Measurements from ENCODE around the gene UNC5CL. TPM values are rescaled to one million over a fixed set of nuclear protein-coding genes. Genes with fewer than 3 reads are reported as not detected.

UNC5CL gene
- total RNA-seq, 1 experiment from 2014 or later: 10.6 TPM

DNA sequence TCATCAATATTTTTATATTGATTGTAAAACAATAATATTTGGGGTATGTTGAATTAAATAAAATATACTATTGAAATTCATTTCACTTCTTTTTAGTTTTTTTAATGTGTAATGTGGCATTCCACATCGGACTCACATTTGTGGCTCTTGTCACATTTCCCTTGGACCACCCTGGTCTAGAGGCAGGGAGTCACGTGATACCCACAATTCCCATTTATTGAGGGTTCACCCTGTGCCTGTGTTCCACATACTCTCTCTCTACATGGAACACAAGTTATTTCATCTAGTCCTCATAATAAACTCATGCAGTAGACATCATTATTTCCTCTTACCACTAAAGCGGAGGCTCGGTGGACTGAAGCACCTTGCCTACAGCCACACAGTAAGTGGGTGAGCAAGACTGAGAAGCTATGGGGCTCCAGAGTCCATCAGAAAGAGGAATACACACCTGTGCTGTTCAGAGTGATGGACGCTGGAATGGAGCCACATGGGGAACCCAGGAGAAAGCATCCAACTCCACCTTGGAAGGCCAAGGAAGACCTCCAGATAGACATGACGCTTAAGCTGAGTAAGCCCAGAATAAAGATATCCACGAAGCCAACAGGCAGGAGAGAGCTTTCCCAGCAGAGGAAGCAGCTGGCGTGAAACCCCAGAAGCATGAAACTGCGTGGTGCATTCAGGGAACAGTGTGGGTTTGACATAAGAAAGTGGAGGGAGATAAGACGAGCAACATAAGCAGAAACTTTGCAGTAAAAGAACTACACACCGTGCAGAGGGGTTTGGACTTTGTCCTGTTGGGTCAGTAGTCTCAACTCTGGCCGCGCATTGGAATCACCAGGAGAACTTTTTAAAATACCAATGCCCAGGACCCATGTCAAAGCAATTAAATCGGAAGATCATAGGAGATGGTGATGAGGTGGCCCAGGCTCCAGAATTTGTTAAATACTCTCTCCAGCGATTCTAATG lies 49.5 kb downstream of the UNC5CL start:
- TF ChIP-seq, protein P1, sequence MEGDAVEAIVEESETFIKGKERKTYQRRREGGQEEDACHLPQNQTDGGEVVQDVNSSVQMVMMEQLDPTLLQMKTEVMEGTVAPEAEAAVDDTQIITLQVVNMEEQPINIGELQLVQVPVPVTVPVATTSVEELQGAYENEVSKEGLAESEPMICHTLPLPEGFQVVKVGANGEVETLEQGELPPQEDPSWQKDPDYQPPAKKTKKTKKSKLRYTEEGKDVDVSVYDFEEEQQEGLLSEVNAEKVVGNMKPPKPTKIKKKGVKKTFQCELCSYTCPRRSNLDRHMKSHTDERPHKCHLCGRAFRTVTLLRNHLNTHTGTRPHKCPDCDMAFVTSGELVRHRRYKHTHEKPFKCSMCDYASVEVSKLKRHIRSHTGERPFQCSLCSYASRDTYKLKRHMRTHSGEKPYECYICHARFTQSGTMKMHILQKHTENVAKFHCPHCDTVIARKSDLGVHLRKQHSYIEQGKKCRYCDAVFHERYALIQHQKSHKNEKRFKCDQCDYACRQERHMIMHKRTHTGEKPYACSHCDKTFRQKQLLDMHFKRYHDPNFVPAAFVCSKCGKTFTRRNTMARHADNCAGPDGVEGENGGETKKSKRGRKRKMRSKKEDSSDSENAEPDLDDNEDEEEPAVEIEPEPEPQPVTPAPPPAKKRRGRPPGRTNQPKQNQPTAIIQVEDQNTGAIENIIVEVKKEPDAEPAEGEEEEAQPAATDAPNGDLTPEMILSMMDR (IDR thresholded peaks at IDR 0.05; ENCODE audit: unreplicated experiment): no peak
- Mint-ChIP-seq H3K4me3 (ENCODE audit: low read depth, unreplicated experiment) (no peak overlapping the region), H3K27ac (ENCODE audit: unreplicated experiment) (no peak overlapping the region), H3K9me3 (ENCODE audit: low read depth, unreplicated experiment) (no peaks in the 10 kb centered on the region), H3K27me3 (ENCODE audit: unreplicated experiment) (peaks cover 38% of the 10 kb centered on the region), H3K4me1 (ENCODE audit: low read depth, unreplicated experiment) (peaks cover 9% of the 10 kb centered on the region), H3K36me3 (ENCODE audit: insufficient read depth, unreplicated experiment) (no peaks in the 10 kb centered on the region)
- no TSS peak for BruUV-seq (replicated peaks)
- intact Hi-C loops (cut with micrococcal nuclease; ENCODE audit: unreplicated experiment): no loop called here
- CTCF ChIA-PET: no interaction called here
- DNase-seq: no peak

DNA sequence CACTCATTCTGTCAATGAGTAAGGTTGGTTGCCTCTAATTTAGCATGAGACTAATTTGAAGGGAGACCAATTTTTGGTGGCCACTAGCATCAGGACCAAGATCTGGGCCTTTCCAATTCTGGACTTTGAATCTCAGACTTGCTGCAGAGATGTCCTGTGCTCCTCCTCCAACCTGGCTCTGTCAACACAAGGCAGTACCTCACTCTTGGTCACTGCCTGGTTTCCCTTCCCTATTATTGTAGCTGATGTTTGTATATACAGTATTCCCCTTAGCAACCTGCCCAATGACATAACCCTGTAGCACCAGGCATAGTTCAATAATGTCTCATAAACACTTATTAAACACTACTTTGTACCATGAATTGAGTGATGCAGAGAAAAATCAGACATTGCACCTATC lies 50.4 kb downstream of the UNC5CL start:
- BruUV-seq (replicated peaks): no TSS peak
- peaks cover 46% of the 10 kb centered on the region for H3K27me3 Mint-ChIP-seq (ENCODE audit: unreplicated experiment)
- CTCF ChIA-PET: no interaction called here
- H3K9me3 Mint-ChIP-seq (ENCODE audit: low read depth, unreplicated experiment): no peaks in the 10 kb centered on the region
- no peaks in the 10 kb centered on the region for H3K36me3 Mint-ChIP-seq (ENCODE audit: insufficient read depth, unreplicated experiment)
- intact Hi-C loops (cut with micrococcal nuclease; ENCODE audit: unreplicated experiment): no loop called here
- TF ChIP-seq, protein P1 (IDR thresholded peaks at IDR 0.05; ENCODE audit: unreplicated experiment): no peak
- H3K4me3 Mint-ChIP-seq (ENCODE audit: low read depth, unreplicated experiment): no peak overlapping the region
- H3K4me1 Mint-ChIP-seq (ENCODE audit: low read depth, unreplicated experiment): peaks cover 9% of the 10 kb centered on the region
- DNase-seq: no peak
- no peak overlapping the region for H3K27ac Mint-ChIP-seq (ENCODE audit: unreplicated experiment)

DNA sequence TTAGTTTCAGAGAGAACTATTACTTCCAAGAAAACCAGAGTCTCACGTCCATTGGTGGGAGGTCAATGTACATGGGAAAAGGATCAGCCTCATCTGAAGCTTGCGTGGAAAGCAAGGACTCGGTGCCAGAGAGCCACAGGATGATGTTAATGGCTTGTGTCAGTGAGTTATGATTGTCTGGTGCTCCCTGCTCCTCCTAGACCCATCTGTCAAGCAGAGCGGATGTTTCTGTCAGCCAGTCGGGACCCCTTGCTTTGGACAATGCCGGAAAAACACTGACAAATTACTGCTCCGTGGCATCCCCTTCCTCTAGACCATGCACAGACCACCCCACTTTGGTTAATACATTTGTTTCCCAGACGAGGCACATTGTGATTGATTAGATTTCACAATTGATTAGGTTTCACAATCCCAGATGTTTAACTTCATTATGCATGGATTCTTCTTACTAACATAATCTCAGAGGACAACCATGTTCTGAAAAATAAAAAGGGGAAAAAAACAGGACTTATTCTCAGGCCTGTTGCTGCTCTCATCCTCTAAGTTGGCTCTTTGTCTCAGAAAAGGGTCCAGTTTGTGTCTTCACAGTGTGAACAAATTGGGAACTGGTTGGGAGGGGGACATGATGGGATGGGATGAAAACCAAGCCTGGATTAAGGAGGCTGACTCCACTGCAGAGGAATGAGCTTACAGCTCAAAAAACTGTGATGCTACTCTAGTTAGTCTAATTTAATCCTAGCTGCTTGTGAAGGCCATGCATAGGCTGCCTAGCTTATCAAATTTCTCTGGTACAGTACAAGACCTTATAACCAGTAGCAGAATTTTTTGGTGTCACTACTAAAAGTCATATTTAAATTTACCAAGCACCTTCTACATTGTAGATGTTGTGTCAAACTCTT lies 51.9 kb downstream of the UNC5CL start:
- TF ChIP-seq, protein P1 (IDR thresholded peaks at IDR 0.05; ENCODE audit: unreplicated experiment): no peak
- Mint-ChIP-seq H3K9me3 (ENCODE audit: low read depth, unreplicated experiment) (no peaks in the 10 kb centered on the region), H3K36me3 (ENCODE audit: insufficient read depth, unreplicated experiment) (no peaks in the 10 kb centered on the region), H3K4me3 (ENCODE audit: low read depth, unreplicated experiment) (no peak overlapping the region), H3K27ac (ENCODE audit: unreplicated experiment) (no peak overlapping the region), H3K27me3 (ENCODE audit: unreplicated experiment) (peaks cover 37% of the 10 kb centered on the region), H3K4me1 (ENCODE audit: low read depth, unreplicated experiment) (peaks cover 9% of the 10 kb centered on the region)
- no peak for DNase-seq
- CTCF ChIA-PET: interaction anchor here (1.6 kb wide), 1 partner anchor 10 kb away, joined by 6 read pairs; no protein-coding TSS in a partner anchor
- intact Hi-C loops (cut with micrococcal nuclease; ENCODE audit: unreplicated experiment): no loop called here
- BruUV-seq (replicated peaks): no TSS peak

DNA sequence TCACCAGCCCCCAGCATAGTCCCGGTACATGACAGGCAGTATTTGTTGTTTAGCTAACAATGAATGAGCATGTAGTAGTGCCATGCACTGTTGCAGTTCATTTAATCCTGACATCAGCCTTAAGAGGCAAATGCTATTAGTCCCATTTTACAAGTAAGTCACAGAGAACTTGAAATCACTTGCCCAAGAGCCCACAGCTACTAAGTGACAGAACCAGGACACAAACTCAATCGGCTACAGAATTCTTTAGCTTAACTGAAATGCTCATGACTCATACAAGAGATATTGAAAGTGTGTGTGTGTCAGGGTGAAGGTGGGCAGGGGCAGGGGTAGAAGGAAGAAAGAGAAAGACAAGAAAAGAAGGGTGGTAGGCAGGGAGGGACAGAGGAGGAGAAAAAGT lies 52.7 kb downstream of the UNC5CL start:
- no peak for DNase-seq
- TF ChIP-seq, protein P1 (IDR thresholded peaks at IDR 0.05; ENCODE audit: unreplicated experiment): no peak
- Mint-ChIP-seq H3K27me3 (ENCODE audit: unreplicated experiment) (peaks cover 30% of the 10 kb centered on the region), H3K9me3 (ENCODE audit: low read depth, unreplicated experiment) (no peaks in the 10 kb centered on the region), H3K36me3 (ENCODE audit: insufficient read depth, unreplicated experiment) (no peaks in the 10 kb centered on the region), H3K27ac (ENCODE audit: unreplicated experiment) (no peak overlapping the region), H3K4me1 (ENCODE audit: low read depth, unreplicated experiment) (peaks cover 9% of the 10 kb centered on the region), H3K4me3 (ENCODE audit: low read depth, unreplicated experiment) (no peak overlapping the region)
- BruUV-seq (replicated peaks): no TSS peak
- intact Hi-C loops (cut with micrococcal nuclease; ENCODE audit: unreplicated experiment): no loop called here
- CTCF ChIA-PET: interaction anchor here (0.8 to 1.6 kb wide), 2 partner anchors 11 to 74 kb away, joined by 3 to 6 read pairs; no protein-coding TSS in a partner anchor
